ENCODE results near the gene ATRIP.

ATRIP gene

GRCh38 chr3:48505968-48506504 lies 59.5 kb downstream of the ATRIP start:
- DNase-seq, result no peak

DNA sequence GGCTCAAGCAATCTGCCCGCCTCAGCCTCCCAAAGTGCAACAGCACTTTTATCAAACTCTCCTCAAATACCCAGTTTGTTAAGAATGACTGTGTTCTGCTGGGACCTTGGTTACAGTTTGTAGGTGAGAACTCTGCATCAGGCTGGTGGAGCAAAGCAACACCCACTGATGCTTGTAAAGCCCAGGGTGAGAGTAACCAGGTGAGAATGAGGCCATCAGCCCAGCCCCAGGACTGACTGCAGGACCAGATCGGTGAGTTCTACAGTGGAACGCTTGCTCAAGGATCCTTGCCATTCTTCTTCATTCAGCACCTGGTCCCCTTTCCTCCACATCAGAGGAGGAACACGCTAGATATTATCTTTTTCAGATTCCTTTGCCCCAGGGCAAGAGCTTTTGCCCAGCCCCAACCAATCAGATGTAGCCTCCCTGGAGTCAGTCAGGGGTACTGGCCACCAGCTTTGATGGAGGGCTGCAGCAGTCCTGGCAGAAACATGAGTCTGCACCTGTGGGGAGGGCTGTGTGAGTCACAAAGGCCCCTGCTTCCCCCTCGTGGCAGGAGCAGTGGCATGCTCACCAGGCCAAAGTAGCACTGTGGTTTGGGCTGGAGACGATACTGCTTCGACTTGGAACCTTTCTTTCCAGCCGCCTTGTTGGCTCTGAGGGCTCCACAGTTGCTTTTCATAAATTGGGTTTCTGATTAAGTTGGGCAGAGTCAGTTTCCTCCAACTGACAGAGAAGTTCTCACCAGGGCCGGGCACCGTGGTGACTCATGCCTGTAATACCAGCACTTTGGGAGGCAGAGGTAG lies 60.9 kb downstream of the ATRIP start:
- peak; percentile 15 for DNase-seq

DNA sequence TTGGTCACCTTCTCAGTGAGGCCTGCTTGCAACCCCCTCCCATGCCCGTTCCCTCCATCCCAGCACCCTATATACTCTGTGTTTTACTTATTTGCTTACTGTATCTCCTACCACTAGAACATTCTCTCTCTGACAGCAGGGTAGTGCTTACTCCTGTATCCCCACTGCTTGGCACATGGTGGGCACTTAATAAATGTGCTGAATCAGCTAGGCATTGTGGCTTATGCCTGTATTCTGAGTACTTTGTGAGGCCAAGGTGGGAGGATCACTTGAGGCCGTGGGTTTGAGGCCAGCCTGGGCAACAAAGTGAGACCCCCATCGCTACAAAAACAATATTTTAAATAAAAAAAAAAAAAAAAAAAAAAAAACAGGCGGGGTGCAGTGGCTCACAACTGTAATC lies 65.0 kb downstream of the ATRIP start:
- no peak for DNase-seq

DNA sequence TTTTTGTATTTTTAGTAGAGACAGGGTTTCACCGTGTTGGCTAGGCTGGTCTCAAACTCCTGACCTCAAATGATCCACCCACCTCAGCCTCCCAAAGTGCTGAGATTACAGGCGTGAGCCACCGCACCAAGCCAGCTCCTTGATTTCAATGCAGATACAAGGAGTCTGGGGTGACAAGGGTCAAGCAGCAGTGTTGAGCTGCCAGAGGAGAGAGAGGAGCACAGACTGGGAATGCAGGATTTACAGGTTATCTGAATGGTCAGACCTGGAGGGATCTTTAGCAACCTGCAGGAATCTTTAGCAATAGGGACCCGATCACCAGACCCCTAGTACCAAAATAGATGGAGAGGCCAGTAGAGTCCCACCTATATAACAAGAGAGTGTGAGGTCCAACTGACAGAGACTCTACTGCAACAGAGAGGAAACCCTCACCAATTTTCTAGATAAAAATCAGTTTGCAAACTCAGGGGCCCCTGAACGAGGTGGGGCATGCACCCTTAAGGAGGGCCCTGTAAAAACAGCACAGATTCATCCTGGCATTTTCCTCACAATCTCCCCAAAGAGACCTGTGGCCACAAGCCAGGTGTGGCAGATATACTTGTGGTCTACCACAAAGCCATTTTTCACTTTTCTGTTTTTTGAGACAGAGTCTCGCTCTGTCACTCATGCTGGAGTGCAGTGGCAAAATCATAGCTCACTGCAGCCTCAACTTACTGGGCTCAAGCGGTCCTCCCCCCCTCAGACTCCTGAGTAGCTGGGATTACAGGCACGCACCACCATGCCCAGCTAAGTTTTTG lies 68.1 kb downstream of the ATRIP start:
- DNase-seq, result no peak
